GM12801 (cell line): ENCODE measurements around the gene CSE1L.

Experiments used
- CTCF ChIP-seq: IDR thresholded peaks from one replicate; pipeline ENCODE4 v1.5.1; 2011; ENCODE audit warnings: control low read depth; ENCODE audit not compliant: insufficient read length; ENCODE audit errors: extremely low read depth

CSE1L gene

GRCh38 chr20:49046087-49046900, at the start of gene CSE1L:
CSE1L (plus strand) TSS chr20:49046312; CDS start chr20:49058464, 12,152 bp downstream.
- TF ChIP-seq CTCF: no peak

- TF ChIP-seq CTCF: no peak
Observed at GRCh38 chr20:48999890-49000870, 45.9 kb upstream of the CSE1L start.

GRCh38 chr20:49001741-49002140, 44.4 kb upstream of the CSE1L start:
- no peak for TF ChIP-seq CTCF

GRCh38 chr20:49006446-49006980, 39.6 kb upstream of the CSE1L start:
- TF ChIP-seq CTCF: no peak

- TF ChIP-seq CTCF: no peak
Observed at GRCh38 chr20:49009899-49010631, 36.0 kb upstream of the CSE1L start.

- TF ChIP-seq CTCF: no peak
Observed at GRCh38 chr20:49024220-49024619, 21.9 kb upstream of the CSE1L start.

GRCh38 chr20:49028684-49029083, 17.4 kb upstream of the CSE1L start:
- TF ChIP-seq CTCF: no peak
